ENCODE results near the gene CDH4.

The CDH4 gene

DNA sequence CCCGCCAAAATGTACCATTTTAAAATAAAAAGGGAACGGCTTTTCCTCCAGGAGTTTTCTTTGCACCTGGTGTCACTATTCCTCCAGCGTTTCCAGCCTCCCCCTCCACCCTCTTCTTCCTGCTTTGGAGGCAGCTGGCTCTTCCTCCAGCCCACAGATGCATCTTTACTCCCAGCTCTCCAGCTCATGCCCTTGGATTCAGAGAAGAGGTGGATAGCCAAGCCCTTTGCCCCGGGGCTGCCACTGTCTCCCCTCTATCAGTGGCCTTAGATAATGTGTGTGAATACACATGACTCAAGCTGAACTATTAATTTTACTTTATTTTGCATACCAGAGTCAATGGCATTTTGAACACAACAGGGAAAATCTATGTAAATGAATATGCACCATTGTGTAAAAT, 15.3 kb upstream of the CDH4 start:
- Mint-ChIP-seq H3K27me3 (ENCODE audit: low read depth) (no peaks in the 10 kb centered on the region), H3K4me1 (ENCODE audit: low read depth) (no peaks in the 10 kb centered on the region), H3K36me3 (ENCODE audit: low read depth) (no peaks in the 10 kb centered on the region), H3K4me3 (no peak overlapping the region), H3K27ac (no peak overlapping the region), H3K9me3 (peaks cover 15% of the 10 kb centered on the region)

DNA sequence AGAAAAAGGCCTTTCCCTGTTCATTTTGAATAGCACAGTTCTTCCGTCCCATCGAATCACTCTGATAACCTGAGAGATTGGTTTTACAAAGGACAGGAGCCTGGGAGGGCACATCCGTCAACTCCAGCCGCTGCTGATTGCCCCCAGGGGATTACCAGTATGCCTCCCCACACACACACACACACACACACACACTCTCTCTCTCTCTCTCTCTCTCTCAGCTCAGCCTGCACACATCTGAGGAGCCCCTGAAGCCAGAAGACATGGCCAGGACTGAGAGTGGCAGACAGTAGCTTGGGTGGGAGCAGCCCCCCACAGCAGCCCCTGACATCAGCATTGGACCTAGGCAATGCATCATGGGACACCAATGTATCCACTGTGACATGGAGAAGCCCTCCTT, 13.2 kb upstream of the CDH4 start:
- no peaks in the 10 kb centered on the region for H3K4me1 Mint-ChIP-seq (ENCODE audit: low read depth)
- no peak overlapping the region for H3K4me3 Mint-ChIP-seq
- H3K27ac Mint-ChIP-seq: no peak overlapping the region
- H3K27me3 Mint-ChIP-seq (ENCODE audit: low read depth): no peaks in the 10 kb centered on the region
- no peaks in the 10 kb centered on the region for H3K36me3 Mint-ChIP-seq (ENCODE audit: low read depth)
- peaks cover 19% of the 10 kb centered on the region for H3K9me3 Mint-ChIP-seq

GRCh38 chr20:61240814-61241213, 11.2 kb upstream of the CDH4 start:
- H3K4me3 Mint-ChIP-seq: no peak overlapping the region
- H3K27me3 Mint-ChIP-seq (ENCODE audit: low read depth): no peaks in the 10 kb centered on the region
- H3K9me3 Mint-ChIP-seq: peaks cover 19% of the 10 kb centered on the region
- H3K27ac Mint-ChIP-seq: no peak overlapping the region
- no peaks in the 10 kb centered on the region for H3K36me3 Mint-ChIP-seq (ENCODE audit: low read depth)
- no peaks in the 10 kb centered on the region for H3K4me1 Mint-ChIP-seq (ENCODE audit: low read depth)

DNA sequence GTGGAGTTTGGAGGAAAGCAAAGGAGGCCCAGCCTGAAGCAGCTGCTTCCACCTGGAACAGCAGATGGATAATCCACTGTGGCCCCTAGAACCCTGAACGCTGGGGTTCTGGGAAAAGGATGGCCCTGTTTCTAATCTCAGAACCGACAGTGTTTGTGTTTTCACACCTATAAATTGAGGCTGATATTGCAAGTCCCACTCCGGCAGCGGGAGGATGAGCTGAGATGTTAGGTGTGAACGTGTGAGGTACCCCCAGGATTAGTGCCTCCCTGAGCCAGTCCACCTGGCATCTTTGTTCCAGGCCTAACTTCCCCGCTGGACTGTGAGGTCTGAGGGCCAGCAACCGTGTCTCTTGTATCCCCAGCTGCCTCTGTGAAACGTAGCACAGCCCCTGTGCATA, 7.8 kb upstream of the CDH4 start:
- Mint-ChIP-seq H3K27me3 (ENCODE audit: low read depth) (no peaks in the 10 kb centered on the region), H3K4me3 (no peak overlapping the region), H3K36me3 (ENCODE audit: low read depth) (no peaks in the 10 kb centered on the region), H3K27ac (no peak overlapping the region), H3K9me3 (peaks cover 15% of the 10 kb centered on the region), H3K4me1 (ENCODE audit: low read depth) (no peaks in the 10 kb centered on the region)

GRCh38 chr20:61246269-61246668, 5.8 kb upstream of the CDH4 start:
- peaks cover 19% of the 10 kb centered on the region for H3K27me3 Mint-ChIP-seq (ENCODE audit: low read depth)

GRCh38 chr20:61249626-61250025, 2.4 kb upstream of the CDH4 start:
- H3K9me3 Mint-ChIP-seq: no peaks in the 10 kb centered on the region
- peaks cover 2% of the 10 kb centered on the region for H3K4me1 Mint-ChIP-seq (ENCODE audit: low read depth)
- H3K27ac Mint-ChIP-seq: no peak overlapping the region
- peaks cover 33% of the 10 kb centered on the region for H3K27me3 Mint-ChIP-seq (ENCODE audit: low read depth)
- H3K36me3 Mint-ChIP-seq (ENCODE audit: low read depth): no peaks in the 10 kb centered on the region
- H3K4me3 Mint-ChIP-seq: no peak overlapping the region

More at GRCh38 chr20:61246269-61246668, 5.8 kb upstream of the CDH4 start:
- no peaks in the 10 kb centered on the region for H3K36me3 Mint-ChIP-seq (ENCODE audit: low read depth)
- no peaks in the 10 kb centered on the region for H3K4me1 Mint-ChIP-seq (ENCODE audit: low read depth)
- peaks cover 5% of the 10 kb centered on the region for H3K9me3 Mint-ChIP-seq
- no peak overlapping the region for H3K27ac Mint-ChIP-seq
- no peak overlapping the region for H3K4me3 Mint-ChIP-seq

DNA sequence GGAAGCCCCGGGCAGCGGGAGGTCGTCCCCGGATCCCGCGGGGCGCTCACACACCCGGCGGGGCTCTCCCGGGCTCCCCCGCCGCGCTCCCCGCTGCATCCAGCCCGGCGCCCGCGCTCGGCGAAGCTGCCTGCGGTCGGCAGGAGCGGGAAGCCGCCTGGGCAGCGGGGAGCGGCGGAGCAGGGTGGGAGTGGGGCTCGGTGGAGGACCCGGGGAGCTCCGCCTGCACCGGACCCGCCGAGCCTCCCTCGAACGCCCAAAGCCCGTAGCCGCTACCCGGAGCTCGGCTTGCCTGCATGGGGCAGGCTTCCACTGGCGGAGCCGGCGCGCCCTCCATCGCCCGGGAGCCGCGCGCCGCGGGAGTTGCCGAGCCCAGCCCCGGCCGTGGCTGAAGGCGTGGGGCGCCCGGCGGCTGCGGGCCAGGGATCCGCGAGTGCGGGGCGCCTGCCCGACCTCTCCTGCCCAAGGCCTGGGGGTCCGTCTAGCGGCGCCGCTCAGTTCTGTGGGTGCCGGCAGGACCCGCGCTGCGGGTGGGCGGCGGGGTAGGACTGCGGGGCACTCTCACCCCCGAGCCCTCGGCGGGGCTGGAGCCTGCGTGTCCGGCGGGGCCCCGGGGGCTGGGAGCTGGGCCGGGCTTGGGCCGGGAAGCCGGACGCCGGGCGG, 671 bp downstream of the CDH4 start:
- H3K27me3 Mint-ChIP-seq (ENCODE audit: low read depth): peaks cover 47% of the 10 kb centered on the region
- no peaks in the 10 kb centered on the region for H3K36me3 Mint-ChIP-seq (ENCODE audit: low read depth)
- no peak overlapping the region for H3K27ac Mint-ChIP-seq
- H3K4me3 Mint-ChIP-seq: no peak overlapping the region
- H3K4me1 Mint-ChIP-seq (ENCODE audit: low read depth): peaks cover 2% of the 10 kb centered on the region
- H3K9me3 Mint-ChIP-seq: no peaks in the 10 kb centered on the region

DNA sequence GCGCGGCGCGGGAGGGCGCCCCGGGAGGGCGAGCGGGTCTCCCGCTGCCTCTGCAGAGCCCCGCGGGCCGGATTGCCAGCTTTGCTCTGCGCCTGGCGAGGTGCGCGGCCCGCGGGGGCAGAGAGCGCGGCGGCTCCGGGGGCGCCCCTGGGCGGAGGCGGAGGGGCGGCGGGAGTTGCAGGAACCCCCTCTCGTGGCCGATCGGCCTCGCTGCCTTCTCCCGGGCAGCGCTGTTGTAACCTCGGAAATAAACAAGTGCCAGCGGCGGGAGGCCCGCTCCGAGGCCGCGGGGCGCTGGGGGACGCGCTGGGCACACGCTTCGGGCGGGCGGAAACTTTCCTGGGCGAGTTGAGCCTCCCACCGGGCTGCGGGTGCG, 1.2 kb downstream of the CDH4 start:
- H3K4me3 Mint-ChIP-seq: no peak overlapping the region
- no peaks in the 10 kb centered on the region for H3K9me3 Mint-ChIP-seq
- H3K36me3 Mint-ChIP-seq (ENCODE audit: low read depth): no peaks in the 10 kb centered on the region
- H3K27ac Mint-ChIP-seq: no peak overlapping the region
- peaks cover 47% of the 10 kb centered on the region for H3K27me3 Mint-ChIP-seq (ENCODE audit: low read depth)
- peaks cover 2% of the 10 kb centered on the region for H3K4me1 Mint-ChIP-seq (ENCODE audit: low read depth)

GRCh38 chr20:61253640-61254511, 1.8 kb downstream of the CDH4 start:
- Mint-ChIP-seq H3K4me1 (ENCODE audit: low read depth) (peaks cover 2% of the 10 kb centered on the region), H3K27ac (no peak overlapping the region), H3K4me3 (peak overlapping the region; percentile 48), H3K36me3 (ENCODE audit: low read depth) (no peaks in the 10 kb centered on the region), H3K9me3 (peaks cover 3% of the 10 kb centered on the region), H3K27me3 (ENCODE audit: low read depth) (peaks cover 47% of the 10 kb centered on the region)

GRCh38 chr20:61254881-61255626, 3.0 kb downstream of the CDH4 start:
- H3K27me3 Mint-ChIP-seq (ENCODE audit: low read depth): peaks cover 40% of the 10 kb centered on the region
- H3K27ac Mint-ChIP-seq: no peak overlapping the region
- H3K4me1 Mint-ChIP-seq (ENCODE audit: low read depth): peaks cover 2% of the 10 kb centered on the region
- peaks cover 3% of the 10 kb centered on the region for H3K9me3 Mint-ChIP-seq
- H3K4me3 Mint-ChIP-seq: no peak overlapping the region
- no peaks in the 10 kb centered on the region for H3K36me3 Mint-ChIP-seq (ENCODE audit: low read depth)

GRCh38 chr20:61256365-61256764, 4.3 kb downstream of the CDH4 start:
- no peak overlapping the region for H3K27ac Mint-ChIP-seq
- H3K9me3 Mint-ChIP-seq: peaks cover 3% of the 10 kb centered on the region
- no peaks in the 10 kb centered on the region for H3K36me3 Mint-ChIP-seq (ENCODE audit: low read depth)
- peaks cover 27% of the 10 kb centered on the region for H3K27me3 Mint-ChIP-seq (ENCODE audit: low read depth)
- H3K4me1 Mint-ChIP-seq (ENCODE audit: low read depth): peaks cover 2% of the 10 kb centered on the region
- no peak overlapping the region for H3K4me3 Mint-ChIP-seq

DNA sequence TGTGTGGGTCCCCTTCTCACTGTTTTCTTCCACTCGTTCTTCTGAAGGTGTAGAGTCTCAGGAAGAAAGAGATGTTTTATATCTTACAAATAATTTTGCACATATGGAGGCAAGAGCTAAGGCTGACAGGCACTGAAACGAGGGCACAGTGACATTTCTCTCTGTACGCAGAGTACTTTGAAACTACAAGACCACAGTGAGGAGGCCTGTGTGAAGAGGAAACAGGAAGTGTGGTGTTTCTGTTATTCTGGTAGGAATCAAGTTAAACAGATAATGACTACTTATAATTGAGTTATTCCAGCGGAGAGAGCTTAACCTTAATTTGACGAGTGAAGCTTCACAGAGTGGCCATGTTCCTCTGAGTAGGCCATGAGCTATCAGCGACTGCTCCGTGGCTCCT, 4.8 kb downstream of the CDH4 start:
- Mint-ChIP-seq H3K27me3 (ENCODE audit: low read depth) (peaks cover 23% of the 10 kb centered on the region), H3K4me1 (ENCODE audit: low read depth) (peaks cover 2% of the 10 kb centered on the region), H3K36me3 (ENCODE audit: low read depth) (no peaks in the 10 kb centered on the region), H3K9me3 (peaks cover 3% of the 10 kb centered on the region), H3K27ac (no peak overlapping the region), H3K4me3 (no peak overlapping the region)

DNA sequence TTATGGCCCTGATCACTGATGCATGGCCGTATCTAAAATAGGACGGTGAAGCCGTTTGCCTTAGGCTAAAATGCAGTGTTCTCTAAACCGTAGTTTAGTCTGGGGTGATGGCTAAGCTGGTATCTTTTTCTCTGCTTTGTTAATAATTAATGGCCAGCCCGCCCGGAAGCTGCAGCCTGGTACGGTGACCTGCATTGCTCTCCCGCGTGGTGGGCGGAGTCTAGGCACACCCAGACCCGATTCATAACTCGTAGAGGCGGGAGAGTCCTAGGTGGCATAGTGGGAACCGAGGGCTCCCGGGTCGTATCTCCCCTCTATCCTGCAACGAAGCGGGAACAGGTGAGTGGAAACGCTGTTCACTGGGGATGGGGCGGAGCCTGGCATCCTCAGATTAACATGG, 5.5 kb downstream of the CDH4 start:
- Mint-ChIP-seq H3K36me3 (ENCODE audit: low read depth) (no peaks in the 10 kb centered on the region), H3K4me1 (ENCODE audit: low read depth) (peaks cover 2% of the 10 kb centered on the region), H3K9me3 (peaks cover 3% of the 10 kb centered on the region), H3K4me3 (no peak overlapping the region), H3K27me3 (ENCODE audit: low read depth) (peaks cover 23% of the 10 kb centered on the region), H3K27ac (no peak overlapping the region)

DNA sequence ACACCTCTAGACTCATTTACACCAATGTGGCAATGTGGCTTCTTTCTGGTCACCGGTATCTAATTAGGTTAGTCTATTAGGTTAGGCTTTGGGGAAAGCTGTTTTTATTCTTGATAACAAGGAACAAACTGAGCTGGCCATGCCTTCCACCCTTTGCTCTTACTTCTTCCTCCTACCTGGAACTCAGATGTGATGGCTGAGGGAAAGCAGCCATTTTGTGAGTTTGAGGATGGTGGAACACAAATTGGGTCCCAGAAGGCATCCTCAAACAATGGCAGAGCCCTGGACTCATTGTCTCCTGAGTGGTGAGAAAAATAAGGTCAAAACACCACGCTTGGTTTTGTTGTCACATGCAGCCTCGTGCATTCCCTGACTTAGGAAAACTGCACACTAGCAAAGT, 7.7 kb downstream of the CDH4 start:
- peaks cover 13% of the 10 kb centered on the region for H3K27me3 Mint-ChIP-seq (ENCODE audit: low read depth)
- H3K27ac Mint-ChIP-seq: no peak overlapping the region
- no peak overlapping the region for H3K4me3 Mint-ChIP-seq
- no peaks in the 10 kb centered on the region for H3K36me3 Mint-ChIP-seq (ENCODE audit: low read depth)
- no peaks in the 10 kb centered on the region for H3K4me1 Mint-ChIP-seq (ENCODE audit: low read depth)
- H3K9me3 Mint-ChIP-seq: peaks cover 3% of the 10 kb centered on the region

DNA sequence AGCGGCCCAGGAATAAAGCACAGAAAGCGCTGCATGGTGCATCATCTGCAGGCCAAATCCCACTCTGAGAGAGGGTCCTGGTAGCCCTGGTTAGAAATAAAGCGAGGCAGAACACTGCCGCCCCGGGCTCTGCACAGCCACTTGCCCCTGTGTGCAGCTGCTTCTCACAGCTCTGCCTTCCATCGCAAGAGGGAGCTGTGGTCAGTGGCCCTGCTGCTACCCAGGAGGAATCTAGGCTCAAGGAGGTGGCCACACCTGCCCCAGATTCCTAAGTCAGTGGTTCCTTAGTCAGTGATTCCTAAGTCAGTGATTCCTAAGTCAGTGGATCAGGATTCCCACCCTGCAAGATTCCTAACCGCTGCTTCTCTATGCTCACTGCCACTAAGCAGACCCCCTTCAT, 8.8 kb downstream of the CDH4 start:
- H3K9me3 Mint-ChIP-seq: peaks cover 3% of the 10 kb centered on the region
- no peak overlapping the region for H3K27ac Mint-ChIP-seq
- H3K4me3 Mint-ChIP-seq: no peak overlapping the region
- H3K36me3 Mint-ChIP-seq (ENCODE audit: low read depth): no peaks in the 10 kb centered on the region
- no peaks in the 10 kb centered on the region for H3K4me1 Mint-ChIP-seq (ENCODE audit: low read depth)
- peaks cover 2% of the 10 kb centered on the region for H3K27me3 Mint-ChIP-seq (ENCODE audit: low read depth)
